PC-3 (cell line): ENCODE data around the gene GLIPR2. TPM values are rescaled to one million over a fixed set of nuclear protein-coding genes. Genes with fewer than 3 reads are reported as not detected.

Source experiments
- ATAC-seq: fragments of 200-7000 bp; cut with Tn5 transposase; 2 replicates; pipeline ENCODE4 v1.9.1; 2020; ENCODE audit warnings: mild to moderate bottlenecking, moderate library complexity
- BruUV-seq: library from RNA; stranded (reverse); fragments of 400-500 nt; replicated peaks from 2 replicates; lab custom pipeline; 2021; lab: Mats Ljungman, UMichigan
- CTCF ChIA-PET: fragments of 300-600 bp; sonication (Branson Sonifier 250); formaldehyde crosslinking; loops from one replicate; lab custom pipeline; 2022; ENCODE audit warnings: antibody characterized with exemption; lab: Charles Lee
- POLR2A ChIA-PET: fragments of 300-600 bp; sonication (Branson Sonifier 250); formaldehyde crosslinking; loops from one replicate; lab custom pipeline; 2022; ENCODE audit warnings: antibody characterized with exemption; ENCODE audit not compliant: unreplicated experiment; lab: Charles Lee
- DNase-seq: peaks from one replicate; pipeline ENCODE4 v3.0.0-alpha.2; 2015
- H2AFZ ChIP-seq: fragments of 300-600 bp; sonication (generic); 2 replicates; pipeline ENCODE4 v1.6.0; 2016; ENCODE audit warnings: antibody characterized with exemption, low read length
- H3F3A ChIP-seq: fragments of 300-600 bp; sonication (generic); one replicate; pipeline ENCODE4 v1.6.0; 2017; ENCODE audit warnings: antibody characterized with exemption, low read length, control low read depth, mild to moderate bottlenecking; ENCODE audit not compliant: unreplicated experiment
- H3K27ac ChIP-seq: fragments of 300-600 bp; sonication (generic); 2 replicates; pipeline ENCODE4 v1.5.1; 2016; ENCODE audit warnings: mild to moderate bottlenecking, low read length
- H3K27me3 ChIP-seq: fragments of 300-600 bp; sonication (generic); 2 replicates; pipeline ENCODE4 v1.6.1; 2016; ENCODE audit warnings: low read length, mixed read lengths
- H3K36me3 ChIP-seq: fragments of 300-600 bp; sonication (generic); 2 replicates; pipeline ENCODE4 v1.6.1; 2016; ENCODE audit warnings: low read depth, mixed run types, low read length, mixed read lengths
- H3K4me1 ChIP-seq: fragments of 300-600 bp; sonication (generic); 2 replicates; pipeline ENCODE4 v1.5.1; 2016; ENCODE audit warnings: low read length; ENCODE audit not compliant: insufficient read depth
- H3K4me2 ChIP-seq: fragments of 300-600 bp; sonication (generic); 2 replicates; pipeline ENCODE4 v1.6.0; 2016; ENCODE audit warnings: low read length
- H3K4me3 ChIP-seq: fragments of 300-600 bp; sonication (generic); 2 replicates; pipeline ENCODE4 v1.5.1; 2016; ENCODE audit warnings: mild to moderate bottlenecking, low read length, mixed read lengths
- H3K79me2 ChIP-seq: fragments of 300-600 bp; sonication (generic); 2 replicates; pipeline ENCODE4 v1.6.1; 2017; ENCODE audit warnings: low read length, mixed read lengths
- H3K9ac ChIP-seq: fragments of 300-600 bp; sonication (generic); 2 replicates; pipeline ENCODE4 v1.6.0; 2016; ENCODE audit warnings: mild to moderate bottlenecking, low read length
- H3K9me2 ChIP-seq: fragments of 300-600 bp; sonication (generic); replicated peaks from 2 replicates; pipeline ENCODE4 v1.6.1; 2016; ENCODE audit warnings: mixed run types, low read length, mixed read lengths
- H3K9me3 ChIP-seq: fragments of 300-600 bp; sonication (generic); 2 replicates; pipeline ENCODE4 v1.6.1; 2016; ENCODE audit warnings: low read length, mixed read lengths
- H4K20me1 ChIP-seq: fragments of 300-600 bp; sonication (generic); 2 replicates; pipeline ENCODE4 v1.6.1; 2016; ENCODE audit warnings: low read length, mixed read lengths
- CTCF ChIP-seq: fragments of 300-600 bp; sonication (generic); conservative IDR thresholded peaks from 2 replicates; pipeline ENCODE4 v1.5.1; 2017; ENCODE audit warnings: antibody characterized with exemption, low read depth, mild to moderate bottlenecking, low read length
- EZH2 ChIP-seq: fragments of 300-600 bp; sonication (generic); IDR thresholded peaks from one replicate; pipeline ENCODE4 v1.6.1; 2017; ENCODE audit warnings: antibody characterized with exemption, mild to moderate bottlenecking, low read length; ENCODE audit not compliant: unreplicated experiment
- EZH2phosphoT487 ChIP-seq: fragments of 300-600 bp; sonication (generic); IDR thresholded peaks from 2 replicates; pipeline ENCODE4 v1.6.1; 2018; ENCODE audit warnings: mild to moderate bottlenecking, antibody characterized with exemption, low read length, borderline replicate concordance
- intact Hi-C: fragments of 100-400 bp; cut with micrococcal nuclease; formaldehyde crosslinking; loops from 2 replicates; pipeline ENCODE4 v1.9.0; 2023
- total RNA-seq: library from RNA; depleted of rRNA; stranded (reverse); fragments of >200 nt; gene quantifications from 2 replicates; pipeline ENCODE4 v1.2.3, GENCODE V29; 2014

Gene GLIPR2
- total RNA-seq, 1 experiment from 2014 or later = 6.7 TPM

GRCh38 chr9:36187414-36187813 is 50.9 kb downstream of the GLIPR2 start:
- intact Hi-C loops = no loop called here
- H3K27me3 ChIP-seq = no peaks in the 10 kb centered on the region
- H3K9me3 ChIP-seq = no peaks in the 10 kb centered on the region
- no peaks in the 10 kb centered on the region for H3K36me3 ChIP-seq
- CTCF ChIA-PET = no interaction called here
- no peak overlapping the region for H3K4me3 ChIP-seq
- H4K20me1 ChIP-seq = peaks cover 10% of the 10 kb centered on the region
- peaks cover 17% of the 10 kb centered on the region for H3K79me2 ChIP-seq
- no peak overlapping the region for H2AFZ ChIP-seq
- H3K9ac ChIP-seq = no peak overlapping the region
- TF ChIP-seq EZH2phosphoT487 (no peak), EZH2 (no peak), CTCF (no peak)
- H3K4me2 ChIP-seq = no peak overlapping the region
- ATAC-seq (no peak), DNase-seq (no peak)
- POLR2A ChIA-PET = no interaction called here
- no peaks in the 10 kb centered on the region for H3K9me2 ChIP-seq
- H3K27ac ChIP-seq = no peak overlapping the region
- H3F3A ChIP-seq = no peaks in the 10 kb centered on the region
- no TSS peak for BruUV-seq
- peaks cover 9% of the 10 kb centered on the region for H3K4me1 ChIP-seq

GRCh38 chr9:36188212-36188611 is 51.7 kb downstream of the GLIPR2 start:
- Histone ChIP-seq H3K4me2 (no peak overlapping the region), H3K9me2 (no peaks in the 10 kb centered on the region), H3K36me3 (no peaks in the 10 kb centered on the region), H2AFZ (no peak overlapping the region), H4K20me1 (peaks cover 18% of the 10 kb centered on the region), H3K9ac (no peak overlapping the region), H3F3A (no peaks in the 10 kb centered on the region), H3K27ac (no peak overlapping the region), H3K4me1 (peaks cover 17% of the 10 kb centered on the region), H3K79me2 (peaks cover 25% of the 10 kb centered on the region), H3K4me3 (no peak overlapping the region), H3K9me3 (no peaks in the 10 kb centered on the region), H3K27me3 (no peaks in the 10 kb centered on the region)
- intact Hi-C loops = no loop called here
- CTCF ChIA-PET = no interaction called here
- no peak for TF ChIP-seq EZH2phosphoT487
- no peak for TF ChIP-seq EZH2
- TF ChIP-seq CTCF = no peak
- BruUV-seq = no TSS peak
- ATAC-seq (no peak), DNase-seq (no peak)
- POLR2A ChIA-PET = no interaction called here

- Histone ChIP-seq H3K4me3 (peak overlapping the region; percentile 96), H3F3A (no peaks in the 10 kb centered on the region), H3K27ac (peak overlapping the region; percentile 66), H3K79me2 (peaks cover 43% of the 10 kb centered on the region), H4K20me1 (peaks cover 32% of the 10 kb centered on the region), H3K4me1 (peaks cover 17% of the 10 kb centered on the region), H3K9me3 (no peaks in the 10 kb centered on the region), H3K9me2 (no peaks in the 10 kb centered on the region), H3K9ac (peak overlapping the region; percentile 99), H3K36me3 (no peaks in the 10 kb centered on the region; the same call in 1 of the 2 replicates), H3K27me3 (no peaks in the 10 kb centered on the region), H2AFZ (peak overlapping the region; percentile 88), H3K4me2 (peak overlapping the region; percentile 94)
- no peak for DNase-seq
- ChIA-PET POLR2A (interaction anchor here (0.6 to 0.7 kb wide), 3 partner anchors 115 to 211 kb away, joined by 3 to 7 read pairs (median 4); no protein-coding TSS in a partner anchor), CTCF (interaction anchor here (0.7 to 1.8 kb wide), 3 partner anchors 24 to 160 kb away, joined by 4 to 7 read pairs (median 4); no protein-coding TSS in a partner anchor)
- intact Hi-C loops = no loop called here
- ATAC-seq = no peak
- BruUV-seq = no TSS peak
- TF ChIP-seq EZH2phosphoT487 = no peak
- no peak for TF ChIP-seq EZH2
- TF ChIP-seq CTCF = no peak
Measured at GRCh38 chr9:36189976-36190375, 53.4 kb downstream of the GLIPR2 start.
